Central memory CD4-positive, alpha-beta T cell (primary cell): ENCODE data around the gene HEATR3.
A peak's percentile ranks its signal among the peaks of the same experiment; 100 is the strongest.

Experiments
- DNase-seq: peaks from one replicate; pipeline ENCODE4 v3.0.0; 2022
- total RNA-seq, 3 experiments: gene quantifications; one replicate each; lab custom pipeline; 2026; lab: John Stamatoyannopoulos, UW

The HEATR3 gene, protein sequence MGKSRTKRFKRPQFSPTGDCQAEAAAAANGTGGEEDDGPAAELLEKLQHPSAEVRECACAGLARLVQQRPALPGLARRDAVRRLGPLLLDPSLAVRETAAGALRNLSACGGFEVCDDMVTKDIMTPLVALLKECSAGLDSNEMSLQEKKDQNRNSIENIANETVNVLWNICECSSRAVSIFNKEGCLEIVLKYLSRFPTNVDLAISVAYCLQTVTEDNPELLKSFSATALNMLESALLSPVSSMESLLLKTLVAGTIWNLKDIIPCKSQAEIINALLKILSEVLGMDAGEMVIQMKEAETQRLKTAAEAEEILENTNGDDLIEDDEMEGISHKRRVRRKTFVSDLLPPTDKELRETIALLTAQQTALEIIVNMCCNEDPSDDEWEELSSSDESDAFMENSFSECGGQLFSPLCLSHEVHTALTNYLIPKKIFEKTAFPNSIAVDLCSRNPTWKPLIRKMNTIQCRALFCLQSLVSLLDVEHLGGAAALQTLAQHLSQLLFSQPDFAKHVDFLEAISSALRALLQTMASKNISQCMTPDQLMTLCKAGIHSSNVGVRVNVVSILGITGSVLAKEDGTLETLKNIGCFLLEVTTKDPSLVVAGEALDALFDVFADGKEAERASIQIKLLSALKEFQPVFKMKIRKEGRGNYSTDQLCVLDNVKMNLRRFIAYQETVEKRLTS
- 42.3 to 48.2 (median 45.6) reads per million in 3 experiments for total RNA-seq

DNA sequence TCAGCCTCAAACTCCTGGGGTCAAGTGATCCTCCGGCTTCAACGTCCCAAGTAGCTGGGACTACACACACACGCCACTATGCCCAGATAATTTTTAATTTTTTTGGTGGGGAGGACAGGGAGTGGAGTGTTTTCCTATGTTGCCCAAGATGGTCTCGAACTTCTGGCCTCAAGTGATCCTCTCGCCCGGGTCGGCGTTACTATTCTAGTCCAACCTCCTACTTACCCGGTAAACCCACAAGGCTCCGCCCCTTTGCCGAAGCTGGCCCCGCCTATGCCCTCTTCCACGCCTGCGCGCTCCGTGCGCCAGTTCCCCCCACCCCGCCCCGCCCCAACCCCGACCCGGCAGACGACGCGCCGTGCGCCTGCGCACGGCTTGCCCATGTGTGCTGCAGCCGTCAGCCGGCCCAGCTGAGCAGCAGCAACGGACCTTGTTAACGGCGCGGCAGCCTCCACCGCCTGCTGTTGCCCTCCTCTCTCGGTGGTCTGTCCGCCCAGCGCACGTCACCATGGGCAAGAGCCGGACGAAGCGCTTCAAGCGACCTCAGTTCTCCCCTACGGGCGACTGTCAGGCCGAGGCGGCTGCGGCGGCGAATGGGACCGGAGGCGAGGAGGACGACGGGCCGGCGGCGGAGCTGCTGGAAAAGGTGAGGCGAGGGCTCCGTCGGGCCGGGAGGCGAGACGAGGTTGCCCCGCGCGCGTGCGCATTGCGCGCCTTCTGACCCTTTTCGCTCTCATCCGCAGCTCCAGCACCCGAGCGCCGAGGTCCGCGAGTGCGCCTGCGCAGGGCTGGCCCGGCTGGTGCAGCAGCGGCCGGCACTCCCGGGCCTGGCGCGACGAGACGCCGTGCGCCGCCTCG lies at the start of gene HEATR3:
HEATR3 (plus strand) TSS at position 347 of the 858 bp plus-strand sequence; CDS start at position 509, 162 bp downstream.
- DNase-seq = peak; percentile 87

DNA sequence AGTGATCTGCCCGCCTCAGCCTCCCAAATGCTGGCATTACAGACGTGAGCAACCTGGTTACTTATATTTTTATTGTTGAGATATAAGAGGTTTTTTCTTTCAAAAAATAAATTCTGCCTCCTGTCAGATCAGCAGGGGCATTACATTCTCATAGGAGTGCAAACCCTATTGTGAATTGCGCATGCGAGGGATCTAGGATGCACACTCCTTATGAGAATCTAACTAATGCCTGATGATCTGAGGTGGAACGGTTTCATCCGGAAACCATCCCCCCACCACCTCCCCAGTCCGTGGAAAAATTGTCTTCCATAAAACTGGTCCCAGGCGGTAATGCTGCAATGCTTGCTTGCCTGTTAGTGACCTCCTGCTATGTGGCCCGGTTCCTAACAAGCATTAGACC lies 48.2 kb upstream of the HEATR3 start:
- DNase-seq = no peak

DNA sequence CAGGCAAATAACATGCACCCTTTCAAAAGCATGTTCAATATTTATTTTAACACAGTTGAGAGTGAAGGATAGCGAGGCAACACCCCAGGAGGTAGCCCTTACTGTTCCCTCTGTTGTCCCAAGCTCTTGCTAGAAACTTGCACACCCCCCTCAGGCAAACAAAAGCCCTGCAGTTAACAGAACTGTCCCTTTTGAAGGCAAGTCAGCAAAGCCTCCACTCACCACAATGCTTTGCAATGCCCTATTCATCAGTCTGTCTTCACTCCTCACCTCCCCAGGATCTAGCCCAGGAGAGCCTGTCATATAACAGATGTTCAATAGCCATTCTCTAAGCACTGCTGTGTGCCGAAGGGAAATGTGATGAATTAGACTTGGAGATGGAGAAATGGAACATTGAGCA lies 44.2 kb upstream of the HEATR3 start:
- no peak for DNase-seq

DNA sequence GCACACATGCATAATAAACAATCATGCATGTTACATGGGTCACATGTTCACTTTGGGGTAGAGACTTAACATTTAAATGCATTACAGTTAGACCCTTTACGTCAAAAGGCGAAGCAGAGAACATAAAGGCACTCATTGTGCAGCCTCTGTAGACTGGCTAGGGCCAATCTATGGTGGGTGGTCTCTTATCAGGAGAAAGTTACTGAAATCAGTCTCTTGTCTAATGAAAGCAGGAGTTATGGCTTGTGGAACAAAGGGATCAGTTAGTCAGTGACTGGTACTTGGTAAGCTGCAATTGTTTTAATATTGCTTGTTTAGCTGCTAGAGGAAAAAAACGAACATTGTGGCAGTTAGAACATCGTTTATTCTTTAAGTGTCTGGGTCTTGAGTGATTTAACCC lies 42.1 kb upstream of the HEATR3 start:
- DNase-seq = no peak

DNA sequence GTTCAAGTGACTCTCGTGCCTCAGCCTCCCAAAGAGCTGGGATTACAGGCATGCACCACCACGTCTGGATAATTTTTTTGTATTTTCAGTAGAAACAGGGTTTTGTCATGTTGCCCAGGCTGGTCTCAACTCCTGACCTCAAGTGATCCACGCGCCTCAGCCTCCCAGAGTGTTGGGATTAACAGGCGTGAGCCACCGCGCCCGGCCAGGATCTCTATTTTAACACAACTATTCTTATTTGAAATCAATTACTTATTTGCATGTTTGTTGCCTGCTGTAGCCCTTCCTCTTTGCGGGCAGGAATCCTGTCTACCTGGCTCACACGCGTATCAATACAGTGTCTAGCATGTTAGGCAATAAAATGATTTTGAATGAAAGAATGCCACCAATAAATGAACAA lies 41.6 kb upstream of the HEATR3 start:
- DNase-seq = no peak

DNA sequence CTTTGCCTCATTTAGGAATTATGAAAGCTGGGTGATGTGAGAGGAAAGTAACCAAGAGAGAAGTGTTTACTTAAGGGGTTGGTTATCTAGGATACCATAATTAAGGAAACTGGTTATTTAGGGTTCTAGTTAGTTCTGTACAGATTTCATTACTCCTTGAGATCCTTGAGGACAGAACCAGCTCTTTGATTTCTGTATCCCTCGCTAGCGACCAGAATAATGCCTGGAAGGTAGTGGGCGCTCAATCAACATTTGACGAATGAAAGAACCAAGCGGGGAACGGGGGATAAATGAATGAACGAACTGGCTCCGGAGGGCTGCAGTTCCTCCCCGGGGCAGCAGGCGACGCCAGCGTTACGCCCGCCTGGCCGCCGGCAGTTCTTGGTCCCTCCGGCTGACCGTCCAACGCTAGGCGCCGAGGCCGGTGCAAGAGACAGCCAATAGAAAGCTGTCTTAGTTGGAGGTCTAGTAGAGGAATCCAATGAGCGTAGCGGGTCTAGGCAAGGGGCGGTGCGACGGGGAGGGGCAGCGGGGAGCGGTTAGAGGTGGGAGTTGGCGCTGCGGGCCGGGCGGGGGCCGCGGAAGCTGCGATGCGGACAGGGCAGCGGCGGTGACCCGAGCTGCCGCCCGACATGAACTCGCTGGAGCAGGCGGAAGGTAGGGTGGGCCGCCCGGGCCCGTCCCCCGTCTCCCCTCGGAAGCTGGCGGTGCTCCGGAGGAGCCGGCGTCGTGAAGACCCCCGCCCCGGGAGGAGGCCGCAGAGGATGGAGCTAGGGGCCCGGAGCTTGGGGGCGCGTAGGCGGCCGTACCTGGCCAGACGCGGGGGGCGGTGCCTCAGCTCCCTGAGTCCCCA lies 40.9 kb upstream of the HEATR3 start, which contains the start of gene CNEP1R1:
CNEP1R1 (plus strand) TSS at position 542 of the 853 bp plus-strand sequence; CDS start at position 633, 91 bp downstream.
- peak; percentile 93 for DNase-seq

DNA sequence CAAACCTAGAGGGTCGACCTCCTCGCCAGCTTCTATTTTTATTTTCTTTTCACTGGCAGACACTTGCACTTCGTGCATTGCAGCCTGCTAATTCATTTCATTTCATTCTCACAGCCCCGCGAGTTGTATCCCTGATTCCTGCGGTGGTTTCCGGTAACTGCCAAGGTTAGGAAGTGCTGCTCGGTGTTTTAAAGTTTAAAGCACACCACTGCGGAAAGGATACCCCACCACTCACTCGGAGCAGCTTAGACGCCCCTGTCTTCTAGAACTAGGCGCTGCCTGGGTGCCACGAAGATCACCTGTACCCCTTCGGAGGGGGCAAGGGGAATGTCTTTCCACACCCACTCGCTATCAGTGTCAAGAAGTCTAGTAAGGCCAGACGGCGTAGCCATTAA lies 40.2 kb upstream of the HEATR3 start:
- DNase-seq = peak; percentile 37

DNA sequence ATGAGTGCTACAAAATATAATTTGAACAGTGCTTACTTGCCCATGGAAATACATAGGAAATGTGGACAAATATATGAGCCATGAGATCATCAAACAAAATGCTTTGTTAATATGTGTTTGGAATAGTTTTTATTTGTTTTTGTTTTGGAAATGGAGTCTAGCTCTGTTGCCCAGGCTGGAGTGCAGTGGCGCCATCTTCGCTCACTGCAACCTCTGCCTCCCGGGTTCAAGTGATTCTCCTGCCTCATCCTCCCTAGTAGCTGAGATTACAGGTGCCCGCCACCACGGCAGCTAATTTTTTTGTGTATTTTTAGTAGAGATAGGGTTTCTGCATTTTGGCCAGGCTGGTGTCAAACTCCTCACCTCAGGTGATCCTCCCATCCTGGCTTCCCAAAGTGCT lies 37.9 kb upstream of the HEATR3 start:
- DNase-seq = no peak

DNA sequence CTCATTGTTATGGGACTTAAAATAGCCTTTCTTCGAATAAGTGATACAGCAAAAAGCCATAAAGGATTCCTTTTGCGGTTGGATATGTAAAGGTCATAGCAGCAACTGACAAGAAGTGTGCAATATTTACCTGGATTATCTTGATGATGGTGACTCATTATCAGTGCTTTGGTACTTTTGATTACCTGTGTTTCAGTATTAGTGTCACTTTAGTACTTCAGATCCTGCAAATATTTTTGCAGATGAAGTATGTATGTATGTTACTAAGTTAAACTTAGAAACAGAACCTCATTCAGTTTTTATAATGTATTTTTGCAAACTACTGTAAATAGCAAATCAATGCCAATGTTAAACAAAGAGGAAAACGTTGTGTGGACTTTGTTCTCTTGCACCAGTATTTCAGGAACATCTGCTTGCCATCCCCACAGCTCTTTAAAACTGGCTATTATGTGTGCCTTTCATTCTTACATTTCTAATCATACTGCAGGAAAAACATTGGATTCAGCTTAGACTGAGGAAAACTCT lies 30.2 kb upstream of the HEATR3 start:
- DNase-seq = no peak

DNA sequence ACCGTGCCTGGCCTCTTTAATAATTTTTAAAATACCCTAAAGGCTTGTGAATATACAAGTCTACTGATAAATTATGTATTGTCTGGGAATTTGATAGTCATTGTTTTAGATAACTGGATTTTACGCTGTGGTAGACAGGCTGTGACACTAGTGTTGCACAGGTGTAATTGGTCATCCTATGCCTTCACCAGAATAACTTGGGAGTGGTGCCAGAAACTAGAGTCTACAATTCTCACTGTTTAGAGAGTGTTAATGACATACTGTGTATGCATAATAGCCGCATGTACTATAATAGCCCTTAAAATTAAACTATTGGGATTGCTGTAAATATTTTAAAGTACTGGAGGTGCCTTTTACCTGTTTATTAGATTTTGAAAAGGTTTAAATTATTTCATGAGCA lies 29.3 kb upstream of the HEATR3 start:
- no peak for DNase-seq

DNA sequence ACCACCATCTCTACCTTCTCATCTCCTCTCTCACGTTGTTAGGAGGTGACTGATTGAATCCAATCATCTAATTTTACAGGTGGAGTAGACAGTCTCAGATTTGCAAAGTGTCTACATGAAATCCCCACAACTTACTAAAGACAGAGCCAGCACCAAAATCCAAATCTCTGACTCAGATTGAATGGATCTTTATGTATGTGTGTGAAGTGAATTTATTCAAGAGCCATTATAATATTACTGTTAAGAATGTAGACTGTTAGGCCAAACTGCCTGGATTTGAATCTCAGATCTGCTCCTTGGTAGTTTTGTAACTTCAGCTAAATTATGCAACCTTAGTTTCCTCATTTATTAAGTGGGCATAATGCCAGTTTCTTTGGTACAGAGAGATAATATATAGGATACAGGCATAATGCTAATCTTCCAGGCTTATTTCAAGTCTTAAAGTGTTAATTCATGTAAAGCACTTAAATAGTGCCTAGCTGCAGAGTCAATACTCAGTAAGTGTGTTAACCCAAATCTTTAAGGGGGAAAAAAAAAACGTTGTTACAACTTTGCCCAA lies 28.0 kb upstream of the HEATR3 start:
- no peak for DNase-seq

DNA sequence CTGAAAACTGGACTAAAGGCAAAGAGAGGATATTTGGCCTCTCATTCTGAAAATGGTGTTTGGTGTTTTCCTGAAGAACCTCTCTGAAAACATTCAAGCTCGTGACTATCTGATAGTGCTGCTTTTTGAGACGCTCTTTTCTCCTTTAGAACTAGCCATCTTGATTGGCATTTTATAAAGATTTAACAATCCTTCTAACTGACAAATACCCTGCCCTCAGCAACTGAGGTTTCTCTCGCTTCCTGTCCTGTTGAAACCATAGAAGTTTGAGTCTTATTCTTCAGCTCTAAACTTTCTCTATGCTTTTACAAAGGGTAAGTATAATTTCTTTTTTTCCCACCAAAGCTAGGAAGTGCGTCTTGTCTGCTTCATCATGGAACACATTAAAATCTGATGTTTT lies 27.5 kb upstream of the HEATR3 start:
- DNase-seq = no peak

DNA sequence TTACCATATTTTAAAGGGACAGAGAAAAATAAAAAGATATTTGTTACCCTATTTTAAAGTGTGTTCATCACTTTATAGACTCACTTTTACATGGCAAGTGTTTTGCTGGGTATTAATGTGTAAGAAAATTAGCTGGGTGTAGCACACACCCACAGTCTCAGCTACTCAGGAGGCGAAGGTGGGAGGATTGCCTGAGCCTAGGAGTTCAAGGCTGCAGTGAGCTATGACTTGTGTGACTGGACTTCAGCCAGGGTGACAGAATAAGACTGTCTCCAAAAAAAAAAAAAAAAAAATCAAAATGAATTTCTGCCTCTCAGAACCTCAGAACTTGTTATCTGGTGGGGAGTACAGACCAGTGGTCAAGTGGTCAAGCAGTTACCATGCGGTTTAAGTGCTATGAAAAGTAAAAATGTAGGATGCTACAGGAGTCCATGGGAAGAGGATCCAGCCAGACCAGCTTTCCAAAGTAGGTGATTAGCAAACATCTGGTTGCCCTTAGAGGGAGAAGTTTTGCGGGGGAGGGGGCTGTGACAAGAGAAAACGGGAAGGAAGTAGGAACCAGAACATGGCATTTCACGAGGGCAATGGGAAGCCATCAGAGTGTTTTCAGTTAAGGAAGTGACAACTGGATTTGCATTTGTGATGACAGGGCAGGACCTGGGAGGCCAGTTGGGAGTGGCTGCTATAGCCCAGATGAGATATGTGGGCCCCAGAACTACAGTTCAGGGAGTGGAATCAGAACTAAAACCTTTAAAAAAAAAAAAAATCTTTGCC lies 26.8 kb upstream of the HEATR3 start:
- no peak for DNase-seq

DNA sequence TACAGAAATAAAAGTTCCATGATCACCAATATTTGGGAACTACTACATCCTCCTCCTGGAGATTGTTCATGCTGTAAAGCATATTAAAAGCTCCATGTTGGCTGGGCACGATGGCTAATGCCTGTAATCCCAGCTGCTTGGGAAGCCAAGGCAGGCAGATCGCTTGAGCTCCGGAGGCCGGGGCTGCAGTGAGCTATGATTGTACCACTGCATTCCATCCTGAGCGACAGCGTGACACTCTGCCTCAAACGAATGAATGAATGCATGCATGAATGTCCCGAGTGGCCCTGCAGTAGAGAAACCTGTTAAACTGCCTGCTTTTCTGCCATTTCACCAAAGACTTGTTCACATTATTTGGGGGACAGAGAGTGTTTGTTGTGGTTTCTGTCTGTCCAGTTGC lies 25.8 kb upstream of the HEATR3 start:
- DNase-seq = no peak

DNA sequence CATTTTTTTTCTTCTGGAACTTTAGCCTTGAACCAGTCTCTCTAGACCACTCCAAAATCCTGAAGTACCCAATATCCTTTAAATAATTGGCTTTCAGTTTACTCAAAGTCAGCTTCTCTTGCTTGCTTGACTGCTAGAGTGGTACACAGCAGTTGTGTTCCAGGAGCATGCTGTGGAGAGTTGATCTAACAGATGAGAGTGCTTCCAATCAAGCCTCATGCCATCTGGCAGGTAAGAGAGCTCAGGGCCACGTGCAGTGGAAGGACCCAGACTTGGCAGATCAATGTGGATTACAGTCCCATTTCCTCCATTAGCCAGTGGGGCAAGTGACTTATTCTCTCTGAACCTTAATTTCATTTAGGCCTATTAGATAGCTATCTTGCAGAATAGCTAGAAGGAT lies 25.1 kb upstream of the HEATR3 start:
- no peak for DNase-seq

DNA sequence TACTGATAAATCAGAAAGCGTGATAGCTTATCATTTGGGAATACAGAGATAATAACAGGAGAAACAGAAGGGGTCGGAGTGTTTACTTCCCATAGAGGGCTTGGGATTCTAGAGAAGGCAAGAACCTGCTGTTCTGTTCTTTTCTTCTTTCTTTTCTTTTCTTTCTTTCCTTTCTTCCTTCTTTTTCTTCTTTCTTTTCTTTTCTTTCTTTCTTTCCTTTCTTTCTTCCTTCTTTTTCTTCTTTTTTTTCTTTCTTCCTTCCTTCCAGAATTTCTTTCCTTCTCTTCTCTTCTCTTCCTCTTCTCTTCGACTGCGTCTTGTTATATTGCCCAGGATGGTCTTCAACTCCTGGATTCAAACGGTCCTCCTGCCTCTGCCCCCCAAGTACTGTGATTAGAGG lies 22.4 kb upstream of the HEATR3 start:
- DNase-seq = no peak

DNA sequence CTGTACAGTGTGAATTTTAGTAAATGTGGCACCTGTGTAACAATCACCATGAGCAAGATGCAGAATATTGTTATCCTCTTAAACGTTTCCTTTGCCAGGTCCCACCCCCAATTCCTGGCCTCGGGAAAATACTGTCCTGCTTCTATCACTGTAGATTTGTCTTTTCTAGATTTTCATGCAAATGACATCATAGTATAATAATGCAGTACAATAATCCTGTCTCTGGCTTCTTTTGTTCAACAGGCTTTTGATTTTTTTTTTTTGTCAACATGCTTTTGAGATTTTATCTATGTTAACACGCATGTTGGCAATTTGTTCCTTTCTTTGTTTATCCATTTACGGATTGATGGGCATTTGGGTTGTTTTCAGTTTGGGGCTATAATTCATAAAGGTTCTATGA lies 20.4 kb upstream of the HEATR3 start:
- DNase-seq = no peak

DNA sequence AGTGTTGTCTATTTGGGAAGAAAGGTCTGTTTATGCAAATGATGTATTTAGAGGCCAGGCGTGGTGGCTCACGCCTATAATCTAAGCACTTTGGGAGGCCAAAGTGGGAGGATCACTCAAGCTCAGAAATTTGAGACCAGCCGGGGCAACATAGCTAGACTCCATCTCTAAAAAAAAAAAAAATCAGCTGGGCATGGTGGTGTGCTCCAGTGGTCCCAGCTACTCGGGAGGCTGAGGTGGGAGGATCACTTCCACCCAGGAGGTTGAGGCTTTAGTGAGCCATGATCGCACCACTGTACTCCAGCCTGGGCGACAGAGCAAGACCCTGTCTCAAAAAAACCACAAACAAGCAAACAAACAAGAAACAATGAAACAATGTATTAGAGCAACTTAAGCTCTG lies 18.9 kb upstream of the HEATR3 start:
- no peak for DNase-seq

DNA sequence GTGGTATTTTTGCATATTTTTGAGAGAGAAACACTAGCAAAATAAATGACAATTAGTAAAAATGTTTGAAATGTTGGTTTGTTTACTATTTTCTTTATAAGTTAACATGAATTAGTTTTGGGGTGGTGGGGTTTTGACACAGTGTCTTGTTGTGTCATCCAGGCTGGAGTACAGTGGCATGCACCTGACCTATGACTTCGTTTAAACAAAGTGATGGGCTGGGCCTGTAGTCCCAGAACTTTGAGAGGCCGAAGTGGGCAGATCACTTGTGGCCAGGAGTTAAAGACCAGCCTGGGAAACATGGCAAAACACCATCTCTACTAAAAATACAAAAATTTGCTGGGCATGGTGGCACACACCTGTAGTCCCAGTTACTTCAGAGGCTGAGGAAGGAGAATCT lies 17.9 kb upstream of the HEATR3 start:
- DNase-seq = no peak

DNA sequence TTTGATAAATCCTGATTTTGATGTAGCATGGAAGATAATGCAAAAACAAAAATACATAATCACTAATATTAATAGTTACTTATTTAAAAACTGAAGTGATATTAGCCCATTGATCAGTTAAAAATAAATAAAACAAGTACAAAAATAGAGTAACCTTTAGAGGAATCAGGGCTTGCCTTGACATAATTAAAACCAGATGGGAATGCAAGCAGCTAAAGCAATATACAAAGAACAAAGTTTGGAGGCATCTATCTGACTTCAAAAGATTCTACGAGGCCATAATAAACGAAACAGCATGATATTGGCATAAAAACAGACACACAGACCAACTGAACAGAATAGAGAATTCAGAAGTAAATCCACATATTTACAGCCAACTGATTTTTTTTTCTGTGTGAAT lies 15.0 kb upstream of the HEATR3 start:
- no peak for DNase-seq

DNA sequence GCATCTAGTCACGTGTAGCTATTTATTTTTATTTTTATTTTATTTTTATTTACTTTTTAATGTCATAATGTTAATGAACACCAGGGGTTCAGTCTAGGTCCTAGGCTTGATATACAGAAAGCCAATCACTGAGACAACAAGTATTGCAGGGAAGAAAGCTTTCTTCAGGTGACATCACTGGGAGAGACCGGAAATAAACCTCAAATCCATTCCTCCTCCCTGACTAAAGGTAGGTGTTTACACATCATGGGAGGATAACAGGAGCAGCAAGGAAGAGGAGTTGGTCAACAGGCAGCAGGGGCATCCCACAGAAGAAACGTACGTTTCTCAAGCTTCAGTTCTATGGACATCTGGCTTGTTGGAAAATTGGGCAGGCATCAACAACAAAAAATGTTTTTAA lies 9.5 kb upstream of the HEATR3 start:
- no peak for DNase-seq
